ENCODE results near the gene FOXB1.

- no peak for TF ChIP-seq CTCF (IDR thresholded peaks at IDR 0.05; ENCODE audit: low read depth, low read length)
- no peak for TF ChIP-seq EZH2phosphoT487 (IDR thresholded peaks at IDR 0.05; ENCODE audit: low read depth)
Measured at GRCh38 chr15:60022379-60022741, 18.2 kb downstream of the FOXB1 start.
